Right cardiac atrium (tissue), 5 donors: Measurements from ENCODE around the gene USP21. TPM values are rescaled to one million over a fixed set of nuclear protein-coding genes. Genes with fewer than 3 reads are reported as not detected.

Experiments used
- ATAC-seq, 2 donors: fragments of 200-7000 bp; cut with Tn5 transposase; one replicate each; pipeline versions ENCODE4 v1.8.0 to v1.9.1; 2020; ENCODE audit warnings: moderate library complexity in 2 of 2, mild to moderate bottlenecking in 1 of 2
- DNase-seq, 3 donors: peaks; one replicate each; pipeline ENCODE4 v3.0.0-alpha.2; 2020
- H3K27ac ChIP-seq: one replicate; pipeline ENCODE4 v1.5.1; 2013; ENCODE audit warnings: mild to moderate bottlenecking, low read length, control low read depth, moderate library complexity
- H3K27me3 ChIP-seq: one replicate; pipeline ENCODE4 v1.6.1; 2013; ENCODE audit not compliant: control insufficient read depth, insufficient read depth
- H3K4me1 ChIP-seq: one replicate; pipeline ENCODE4 v1.6.1; 2013; ENCODE audit warnings: low read length; ENCODE audit not compliant: control insufficient read depth, insufficient read depth
- H3K4me3 ChIP-seq: one replicate; pipeline ENCODE4 v1.5.1; 2013; ENCODE audit warnings: low read length, control low read depth
- H3K9me3 ChIP-seq: one replicate; pipeline ENCODE4 v1.6.1; 2013; ENCODE audit warnings: low read length; ENCODE audit not compliant: control insufficient read depth
- WGBS: extraction: QIAGEN DNeasy Blood & Tissue Kit; methylation state at CpG from one replicate; pipeline ENCODE4 v1.1.7; 2013; 5-methylcytosine and 5-hydroxymethylcytosine counted together
- intact Hi-C, 4 donors: fragments of 100-400 bp; cut with DNase I; formaldehyde crosslinking; loops; one replicate each; pipeline versions ENCODE4 v1.11.0 to v1.14.0; 2022 to 2023
- polyA plus RNA-seq: library from polyadenylated mRNA; stranded (reverse); fragments of 200-250 nt; gene quantifications from one replicate; pipeline ENCODE4 v1.2.3, GENCODE V29; 2013
- total RNA-seq, 4 donors: library from RNA; stranded (reverse); fragmentation: NEBNext Ultra II Directional; extraction: Animal tissue kit (Norgen Biotek cat#: 25700); gene quantifications; one replicate each; pipeline ENCODE4 v1.2.1, GENCODE V29; 2021
- donor health status: healthy with polysubstance abuse.
- donor health status: DM: no; HTN: yes; CAD: no.
- donor health status: DM: no; HTN: no; CAD: no.
- donor health status: DM: no; HTN: yes; CAD: no; lungs with severe emphysema.
- donor health status: DM: yes; HTN: yes; CAD: no.

The USP21 gene
- total and polyA plus RNA-seq, 5 donors, result 14.9 to 25.7 (median 20.2) TPM

- peaks cover 2% of the 10 kb centered on the region for H3K4me1 ChIP-seq
- H3K9me3 ChIP-seq, result no peaks in the 10 kb centered on the region
- peak overlapping the region; percentile 92 for H3K4me3 ChIP-seq
- peak overlapping the region; percentile 75 for H3K27ac ChIP-seq
- no peak for ATAC-seq
- H3K27me3 ChIP-seq, result no peaks in the 10 kb centered on the region
- DNase-seq, result no peak
- 5% methylated on average over 11 of the region's 11 CpGs for WGBS
- intact Hi-C loops, result no loop called here
Observed at GRCh38 chr1:161159913-161160243, 578 bp downstream of the USP21 start.

- DNase-seq (no peak), ATAC-seq (no peak)
- intact Hi-C loops, result no loop called here
- Histone ChIP-seq H3K27ac (no peak overlapping the region), H3K4me1 (peaks cover 3% of the 10 kb centered on the region), H3K9me3 (no peaks in the 10 kb centered on the region), H3K27me3 (no peaks in the 10 kb centered on the region), H3K4me3 (no peak overlapping the region)
- WGBS, result 93% methylated on average over 22 of the region's 22 CpGs
Observed at GRCh38 chr1:161160671-161161145, 1.4 kb downstream of the USP21 start.

- WGBS, result 82% methylated on average over 5 of the region's 5 CpGs
- Histone ChIP-seq H3K4me3 (no peak overlapping the region), H3K27me3 (no peaks in the 10 kb centered on the region), H3K4me1 (peaks cover 3% of the 10 kb centered on the region), H3K27ac (no peak overlapping the region), H3K9me3 (no peaks in the 10 kb centered on the region)
- intact Hi-C loops, result no loop called here
- ATAC-seq (no peak), DNase-seq (no peak)
Observed at GRCh38 chr1:161161652-161162051, 2.4 kb downstream of the USP21 start.

GRCh38 chr1:161162052-161162451, 2.8 kb downstream of the USP21 start:
- H3K9me3 ChIP-seq, result no peaks in the 10 kb centered on the region

GRCh38 chr1:161162806-161163205, 3.5 kb downstream of the USP21 start:
- Histone ChIP-seq H3K27ac (no peak overlapping the region), H3K9me3 (no peaks in the 10 kb centered on the region), H3K27me3 (no peaks in the 10 kb centered on the region), H3K4me1 (peaks cover 6% of the 10 kb centered on the region), H3K4me3 (no peak overlapping the region)
- ATAC-seq (no peak), DNase-seq (no peak)
- WGBS, result 92% methylated on average over 10 of the region's 10 CpGs
- intact Hi-C loops, result no loop called here

More at GRCh38 chr1:161162052-161162451, 2.8 kb downstream of the USP21 start:
- ATAC-seq, result no peak
- no peak overlapping the region for H3K27ac ChIP-seq
- H3K4me3 ChIP-seq, result no peak overlapping the region
- intact Hi-C loops, result no loop called here
- 57% methylated on average over 7 of the region's 7 CpGs for WGBS
- H3K4me1 ChIP-seq, result peaks cover 3% of the 10 kb centered on the region
- DNase-seq, result no peak
- H3K27me3 ChIP-seq, result no peaks in the 10 kb centered on the region

GRCh38 chr1:161163793-161164192, 4.5 kb downstream of the USP21 start:
- Histone ChIP-seq H3K4me3 (no peak overlapping the region), H3K9me3 (no peaks in the 10 kb centered on the region), H3K27me3 (no peaks in the 10 kb centered on the region), H3K4me1 (peaks cover 6% of the 10 kb centered on the region), H3K27ac (no peak overlapping the region)
- peak in 1 of 3 donors; percentile 43 for DNase-seq
- 90% methylated on average over 5 of the region's 5 CpGs for WGBS
- intact Hi-C loops, result no loop called here
- ATAC-seq, result no peak

- Histone ChIP-seq H3K27ac (peak overlapping the region; percentile 94), H3K9me3 (no peaks in the 10 kb centered on the region), H3K4me3 (peak overlapping the region; percentile 54), H3K4me1 (peaks cover 4% of the 10 kb centered on the region), H3K27me3 (no peaks in the 10 kb centered on the region)
- ATAC-seq (no peak), DNase-seq (peak in 1 of 3 donors; percentile 56)
- intact Hi-C loops, result no loop called here
- 59% methylated on average over 14 of the region's 14 CpGs for WGBS
Observed at GRCh38 chr1:161164901-161165610, 5.8 kb downstream of the USP21 start.

- ATAC-seq (peak; percentile 96 to 97), DNase-seq (peak; percentile 96 to 98 (median 97))
- peaks cover 4% of the 10 kb centered on the region for H3K4me1 ChIP-seq
- peak within 1 kb of the TSS; percentile 55 for H3K4me3 ChIP-seq
- WGBS, result under 1% methylated on average over 54 of the region's 54 CpGs
- intact Hi-C loops, result no loop called here
- no peaks in the 10 kb centered on the region for H3K27me3 ChIP-seq
- peak within 1 kb of the TSS; percentile 94 for H3K27ac ChIP-seq
- H3K9me3 ChIP-seq, result no peaks in the 10 kb centered on the region
Observed at GRCh38 chr1:161165742-161166668, 6.7 kb downstream of the USP21 start, which contains the start of gene PPOX. Gene PPOX (plus strand): TSS chr1:161166426. CDS start chr1:161166848, 422 bp downstream.

- 8% methylated on average over 33 of the region's 33 CpGs for WGBS
- ATAC-seq, result peak in 1 of 2 donors; percentile 1
Observed at GRCh38 chr1:161166669-161167548, 7.6 kb downstream of the USP21 start.

GRCh38 chr1:161168906-161169305, 9.6 kb downstream of the USP21 start:
- peaks cover 7% of the 10 kb centered on the region for H3K4me1 ChIP-seq
- no peak overlapping the region for H3K27ac ChIP-seq
- intact Hi-C loops, result no loop called here
- 94% methylated on average over 9 of the region's 9 CpGs for WGBS
- H3K9me3 ChIP-seq, result no peaks in the 10 kb centered on the region
- no peaks in the 10 kb centered on the region for H3K27me3 ChIP-seq
- H3K4me3 ChIP-seq, result no peak overlapping the region
- no peak for ATAC-seq
- peak in 1 of 3 donors; percentile 32 for DNase-seq

More at GRCh38 chr1:161166669-161167548, 7.6 kb downstream of the USP21 start:
- Histone ChIP-seq H3K27ac (peak overlapping the region; percentile 39), H3K9me3 (no peaks in the 10 kb centered on the region), H3K4me3 (peak overlapping the region; percentile 55), H3K4me1 (peaks cover 4% of the 10 kb centered on the region), H3K27me3 (no peaks in the 10 kb centered on the region)
- intact Hi-C loops, result no loop called here
- peak in 2 of 3 donors; percentile 32 to 61 for DNase-seq
